Measurements from ENCODE around the gene SMIM10L2A.

GRCh38 chrX:135382260-135382659 is 39.5 kb upstream of the SMIM10L2A start:
- TF ChIP-seq, protein P1, sequence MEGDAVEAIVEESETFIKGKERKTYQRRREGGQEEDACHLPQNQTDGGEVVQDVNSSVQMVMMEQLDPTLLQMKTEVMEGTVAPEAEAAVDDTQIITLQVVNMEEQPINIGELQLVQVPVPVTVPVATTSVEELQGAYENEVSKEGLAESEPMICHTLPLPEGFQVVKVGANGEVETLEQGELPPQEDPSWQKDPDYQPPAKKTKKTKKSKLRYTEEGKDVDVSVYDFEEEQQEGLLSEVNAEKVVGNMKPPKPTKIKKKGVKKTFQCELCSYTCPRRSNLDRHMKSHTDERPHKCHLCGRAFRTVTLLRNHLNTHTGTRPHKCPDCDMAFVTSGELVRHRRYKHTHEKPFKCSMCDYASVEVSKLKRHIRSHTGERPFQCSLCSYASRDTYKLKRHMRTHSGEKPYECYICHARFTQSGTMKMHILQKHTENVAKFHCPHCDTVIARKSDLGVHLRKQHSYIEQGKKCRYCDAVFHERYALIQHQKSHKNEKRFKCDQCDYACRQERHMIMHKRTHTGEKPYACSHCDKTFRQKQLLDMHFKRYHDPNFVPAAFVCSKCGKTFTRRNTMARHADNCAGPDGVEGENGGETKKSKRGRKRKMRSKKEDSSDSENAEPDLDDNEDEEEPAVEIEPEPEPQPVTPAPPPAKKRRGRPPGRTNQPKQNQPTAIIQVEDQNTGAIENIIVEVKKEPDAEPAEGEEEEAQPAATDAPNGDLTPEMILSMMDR (conservative IDR thresholded peaks at IDR 0.05; ENCODE audit: low read depth in 2 of 2) = no peak
- TF ChIP-seq EZH2 (IDR thresholded peaks at IDR 0.05; ENCODE audit: low read depth, unreplicated experiment) (no peak), REST (IDR thresholded peaks at IDR 0.05; ENCODE audit: unreplicated experiment) (no peak), POLR2AphosphoS5 (IDR thresholded peaks at IDR 0.05; ENCODE audit: low read depth) (no peak), EZH2phosphoT487 (IDR thresholded peaks at IDR 0.05; ENCODE audit: unreplicated experiment) (no peak), ETS1 (IDR thresholded peaks at IDR 0.05) (no peak), ZNF114 (CRISPR knock-in tag; IDR thresholded peaks at IDR 0.05) (no peak)

Measured in GM23338 (cell line).